Astrocyte of the cerebellum (primary cell): ENCODE results near the gene TRABD2B.

Experiments used
- DNase-seq: peaks from one replicate; pipeline ENCODE4 v3.0.0-alpha.2; 2011; ENCODE audit warnings: low read depth
- H3K4me3 ChIP-seq: 2 replicates; pipeline ENCODE4 v1.5.1; 2011; ENCODE audit warnings: mild to moderate bottlenecking, low read depth, low read length, moderate library complexity
- CTCF ChIP-seq: IDR thresholded peaks from 2 replicates; pipeline ENCODE4 v1.5.1; 2012; ENCODE audit warnings: low read length, low read depth, moderate library complexity, mild to moderate bottlenecking; ENCODE audit errors: missing control alignments
- in situ Hi-C: cut with HindIII; loops from 2 replicates; pipeline ENCODE4 v1.10.0; 2017; ENCODE audit warnings: low sequenced_read_pairs

TRABD2B gene

GRCh38 chr1:47712596-47713299 lies 284.4 kb downstream of the TRABD2B start:
- no peak overlapping the region for H3K4me3 ChIP-seq
- DNase-seq: no peak
- no peak for TF ChIP-seq CTCF
- in situ Hi-C loops: no loop called here

DNA sequence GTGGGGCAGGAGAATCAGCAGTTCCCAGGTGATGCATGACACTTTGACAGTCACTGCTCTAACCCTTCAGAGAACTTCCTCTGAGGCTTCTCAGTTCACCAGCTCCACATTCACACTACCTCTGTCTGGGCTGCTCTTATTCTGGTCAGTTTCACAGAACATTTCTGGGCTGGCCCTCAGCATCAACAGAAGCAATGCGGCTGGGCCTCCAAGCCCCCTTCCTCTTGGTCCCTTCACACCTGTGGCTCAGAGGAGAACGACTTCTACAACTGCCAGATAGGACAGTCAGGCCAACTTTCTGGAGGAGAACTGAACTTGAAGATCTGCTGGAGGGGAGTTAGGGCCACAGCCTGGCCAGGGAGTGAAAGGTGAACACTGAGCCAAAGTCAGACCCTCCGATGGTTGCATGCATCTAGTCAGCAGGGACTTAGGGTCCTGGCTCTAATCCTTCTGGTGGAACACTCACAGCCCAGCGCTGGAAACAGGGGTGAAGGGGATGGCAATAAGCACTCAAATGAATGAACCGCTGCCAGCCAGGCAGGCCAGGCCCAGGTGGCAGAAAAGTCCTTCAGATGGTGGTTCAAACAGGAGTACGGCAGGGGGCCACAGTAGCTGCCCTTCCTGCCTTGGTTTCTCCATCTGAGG lies 285.2 kb downstream of the TRABD2B start:
- no peak for TF ChIP-seq CTCF
- DNase-seq: no peak
- no peak overlapping the region for H3K4me3 ChIP-seq
- in situ Hi-C loops: no loop called here

DNA sequence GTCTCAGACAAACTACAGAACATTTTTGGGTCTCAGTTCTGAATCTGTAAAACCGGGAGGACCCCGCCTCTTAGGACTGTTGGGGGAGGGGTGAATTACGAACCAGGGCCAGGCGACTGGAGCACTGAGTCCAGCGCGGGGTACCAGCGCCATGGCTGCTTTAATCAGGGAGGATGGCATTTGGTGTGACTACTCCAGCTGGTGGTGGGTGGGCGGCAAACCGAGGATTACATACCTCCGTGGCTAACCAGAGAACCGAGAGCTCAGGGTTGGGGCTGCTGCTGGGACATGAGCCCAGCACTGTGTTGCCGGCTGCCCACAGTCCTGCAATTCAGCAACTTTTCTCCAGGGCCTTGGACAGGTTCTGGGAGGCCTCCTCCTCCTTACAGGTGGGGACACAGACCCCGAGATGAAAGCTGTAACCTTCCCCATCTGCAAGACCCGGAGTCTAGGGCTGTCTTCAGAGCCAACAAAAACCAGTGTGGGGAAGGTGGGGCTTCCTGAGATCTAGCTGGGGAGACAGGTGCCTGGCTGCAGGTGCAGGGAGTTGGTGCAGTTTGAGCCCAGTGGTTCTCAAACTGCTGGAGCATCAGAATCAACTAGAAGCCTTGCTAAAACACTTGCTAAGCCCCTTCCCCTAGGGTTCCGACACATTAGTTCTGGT lies 285.9 kb downstream of the TRABD2B start:
- in situ Hi-C loops: no loop called here
- TF ChIP-seq CTCF: no peak
- no peak for DNase-seq
- H3K4me3 ChIP-seq: no peak overlapping the region
